Activated CD8-positive, alpha-beta memory T cell treated with anti-CD3 and anti-CD28 coated beads, Interleukin-2, amount 50 U/mL, for 24 hours (primary cell): ENCODE measurements around the gene RBMS3.
"Not testable (repeated sequence)": the region's sequence is repeated elsewhere in the genome, so short reads cannot be mapped to it uniquely, and the experiment has no call there.

Experiments used
- DNase-seq: peaks from one replicate; pipeline ENCODE4 v3.0.0-alpha.2; 2020; ENCODE audit errors: extremely low read depth

The RBMS3 gene

DNA sequence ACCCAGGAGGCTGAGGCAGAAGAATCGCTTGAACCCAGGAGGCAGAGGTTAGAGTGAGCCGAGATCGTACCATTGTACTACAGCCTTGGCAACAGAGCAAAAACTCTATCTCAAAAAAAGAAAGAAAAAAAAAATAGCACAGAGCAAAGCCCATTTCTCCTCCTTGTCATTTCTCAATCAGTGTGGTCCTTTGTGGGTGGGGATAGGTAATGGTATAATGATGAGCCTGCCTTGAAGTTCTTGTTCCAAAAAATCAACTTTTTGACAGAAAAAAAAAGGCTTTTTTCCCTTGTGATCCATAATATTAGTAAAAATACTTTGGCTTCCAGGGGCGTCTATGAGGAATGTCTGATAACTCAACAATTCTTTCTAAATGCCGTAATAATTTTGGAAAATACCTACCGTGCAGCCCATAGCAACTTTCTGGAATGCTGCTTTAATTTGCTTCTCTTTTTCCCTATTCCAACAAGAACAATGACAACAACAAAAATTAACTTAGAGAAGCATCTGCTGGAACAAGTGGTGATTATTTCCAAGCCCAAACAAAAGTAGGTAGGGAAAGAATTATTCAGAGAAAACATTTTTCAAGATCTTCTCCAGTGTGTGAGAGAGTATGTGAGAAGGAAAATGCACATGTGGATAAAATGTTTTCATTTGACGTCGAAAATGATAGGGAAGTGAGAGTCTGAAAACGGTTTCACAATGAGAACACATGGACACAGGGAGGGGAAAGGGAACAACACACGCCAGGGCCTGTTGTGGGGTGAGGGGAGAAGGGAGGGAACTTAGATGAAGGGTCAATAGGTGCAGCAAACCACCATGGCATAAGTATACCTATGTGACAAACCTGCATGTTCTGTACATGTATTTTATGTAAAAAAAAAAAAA is 337.8 kb downstream of the RBMS3 start:
- DNase-seq, result no peak

DNA sequence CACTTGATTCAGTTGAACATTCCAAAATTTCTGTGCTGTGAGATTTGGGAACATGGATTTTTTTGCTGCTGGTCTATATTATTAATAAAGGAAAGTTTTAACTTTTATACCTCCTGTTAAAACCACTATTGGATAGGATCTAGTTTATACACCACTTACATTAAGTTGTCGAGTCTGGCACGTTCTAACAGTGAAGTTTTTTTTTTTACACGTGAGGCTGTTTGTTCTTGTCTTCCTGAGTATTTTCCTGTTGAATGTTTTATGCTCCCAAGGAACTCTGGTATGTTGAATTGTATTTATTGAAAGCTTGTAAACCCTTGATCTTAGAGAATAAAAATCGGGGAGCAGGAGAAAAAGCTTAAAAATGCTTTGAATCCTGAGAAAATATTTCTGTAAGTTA is 338.8 kb downstream of the RBMS3 start:
- no peak for DNase-seq

DNA sequence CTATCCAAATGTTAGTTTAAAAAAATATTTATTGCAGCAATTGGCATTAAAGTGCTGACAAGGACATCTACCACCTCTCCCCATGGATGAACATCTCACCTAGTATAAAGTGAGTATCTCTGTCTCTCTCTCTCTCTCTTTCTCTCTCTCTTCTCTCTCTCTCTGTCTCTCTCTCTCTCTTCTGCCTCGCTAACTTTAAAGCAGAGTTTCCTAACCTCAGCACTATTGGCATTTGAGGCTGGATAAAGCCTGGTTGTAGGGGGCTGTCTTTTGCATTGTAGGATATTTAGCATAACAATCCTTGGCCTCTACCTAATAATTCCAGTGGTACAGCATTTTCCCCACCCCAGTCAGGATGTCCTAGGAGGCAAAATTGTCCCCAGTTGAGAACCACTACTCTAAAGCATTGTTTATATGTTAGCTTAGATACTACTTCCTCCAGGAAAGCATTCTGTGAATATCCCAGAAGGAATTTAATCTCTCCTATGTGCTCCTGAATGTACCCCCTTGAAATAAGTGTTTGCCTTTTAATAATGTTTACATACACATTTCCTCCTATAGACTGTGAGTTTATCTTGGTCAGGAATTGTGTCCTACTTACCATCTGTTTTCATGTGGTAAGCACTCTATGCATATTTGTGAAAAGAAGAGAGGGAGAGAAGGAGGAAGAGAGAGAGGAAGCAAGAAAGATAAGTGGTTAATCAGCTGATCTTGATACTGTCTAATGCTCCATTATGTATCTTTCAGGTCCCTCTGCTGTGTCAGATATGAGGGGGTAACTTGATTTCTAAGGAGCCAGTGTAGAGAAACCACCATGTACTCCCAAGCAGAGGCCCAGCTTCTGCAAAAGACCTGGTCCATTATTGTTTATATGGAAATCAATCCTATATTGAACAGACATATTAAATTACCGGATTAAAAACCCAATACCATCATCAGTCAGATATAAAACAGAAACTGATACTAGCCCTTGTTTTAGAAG is 346.6 kb downstream of the RBMS3 start:
- DNase-seq, result no peak

DNA sequence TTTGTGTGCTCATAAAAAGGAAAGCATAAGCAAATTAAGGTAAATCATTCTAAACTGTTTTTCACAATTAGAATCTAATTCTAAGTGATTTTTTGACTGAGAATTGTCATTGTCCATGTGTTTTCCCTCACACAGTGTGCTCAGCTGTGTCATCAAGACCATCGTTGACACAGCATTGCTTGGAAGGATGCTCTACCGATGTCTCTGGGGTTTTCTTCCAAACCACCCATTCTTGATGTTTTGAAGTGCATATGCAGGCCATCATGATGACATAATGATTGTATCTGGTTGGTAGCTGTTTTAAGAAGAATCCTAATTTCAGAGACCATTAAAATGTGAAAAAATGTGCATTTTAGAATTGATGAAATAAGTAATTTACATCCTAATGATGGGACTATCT is 347.9 kb downstream of the RBMS3 start:
- DNase-seq, result no peak

DNA sequence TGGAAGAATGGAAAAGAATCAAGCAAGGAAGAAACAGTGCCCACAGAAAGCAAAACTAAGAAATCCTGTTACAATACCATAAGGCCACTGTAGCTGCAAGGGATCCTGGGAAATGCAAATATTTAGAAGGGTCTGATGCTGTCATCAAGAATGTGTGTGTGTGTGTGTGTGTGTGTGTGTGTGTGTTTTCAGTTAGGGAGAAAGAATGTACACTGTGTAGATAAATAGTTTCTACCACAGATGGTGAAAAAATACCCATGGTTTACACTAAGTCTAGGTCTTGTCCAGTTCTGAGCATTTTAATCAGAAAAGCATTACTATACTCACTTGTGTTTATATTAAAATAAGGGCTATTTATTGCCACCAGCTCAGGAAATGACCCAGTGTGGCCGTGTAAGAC is 355.0 kb downstream of the RBMS3 start:
- no peak for DNase-seq

DNA sequence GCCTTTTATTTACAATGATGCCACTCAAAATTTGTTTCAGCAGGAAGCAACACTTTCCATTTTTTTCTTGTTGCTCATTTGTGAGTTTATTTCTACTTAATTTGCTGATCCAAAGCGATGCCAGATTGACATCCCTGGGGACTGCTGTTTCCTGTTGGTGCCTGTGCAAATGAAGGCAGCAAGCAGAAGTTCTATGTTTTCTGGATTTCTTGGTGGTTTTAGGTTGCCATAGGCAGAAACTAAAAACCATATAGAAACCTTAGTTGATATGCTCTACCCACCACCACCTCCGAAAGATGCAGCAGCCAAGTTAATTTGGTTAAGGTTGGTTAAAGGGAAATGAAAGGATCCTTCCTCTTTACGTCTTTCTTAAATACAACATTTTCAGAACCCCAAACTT is 356.2 kb downstream of the RBMS3 start:
- DNase-seq, result no peak

DNA sequence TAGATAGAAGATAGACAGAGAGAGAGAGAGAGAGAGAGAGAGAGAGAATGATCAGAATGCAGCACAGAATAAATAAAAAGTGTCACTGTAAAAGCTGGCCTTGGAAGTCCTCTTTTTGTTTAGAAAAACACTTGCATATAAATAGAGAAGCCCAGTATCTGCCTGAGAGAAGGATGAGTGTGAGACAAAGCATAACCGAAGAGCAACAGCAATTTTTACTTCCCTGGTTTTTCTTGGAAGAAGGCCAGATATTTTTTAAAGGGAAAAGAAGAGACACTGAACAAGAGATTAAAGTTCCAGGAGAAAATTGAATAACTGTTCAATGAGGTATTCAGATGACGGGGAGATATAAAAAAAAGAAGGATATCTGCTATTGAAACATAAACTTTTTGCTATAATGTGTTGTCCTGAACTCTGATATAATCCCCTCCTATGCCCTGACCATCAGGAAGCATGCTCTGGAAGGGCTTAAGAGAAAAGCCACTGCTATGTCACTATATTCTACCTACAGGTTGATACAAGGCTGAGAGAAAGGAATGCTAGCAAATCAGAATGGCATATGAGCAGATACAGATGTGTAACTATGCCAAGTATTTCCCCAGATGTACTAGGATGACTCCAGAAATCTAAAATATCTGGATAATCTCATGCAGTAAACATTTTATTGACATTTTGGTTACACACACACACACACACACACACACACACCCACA is 358.9 kb downstream of the RBMS3 start:
- no peak for DNase-seq

DNA sequence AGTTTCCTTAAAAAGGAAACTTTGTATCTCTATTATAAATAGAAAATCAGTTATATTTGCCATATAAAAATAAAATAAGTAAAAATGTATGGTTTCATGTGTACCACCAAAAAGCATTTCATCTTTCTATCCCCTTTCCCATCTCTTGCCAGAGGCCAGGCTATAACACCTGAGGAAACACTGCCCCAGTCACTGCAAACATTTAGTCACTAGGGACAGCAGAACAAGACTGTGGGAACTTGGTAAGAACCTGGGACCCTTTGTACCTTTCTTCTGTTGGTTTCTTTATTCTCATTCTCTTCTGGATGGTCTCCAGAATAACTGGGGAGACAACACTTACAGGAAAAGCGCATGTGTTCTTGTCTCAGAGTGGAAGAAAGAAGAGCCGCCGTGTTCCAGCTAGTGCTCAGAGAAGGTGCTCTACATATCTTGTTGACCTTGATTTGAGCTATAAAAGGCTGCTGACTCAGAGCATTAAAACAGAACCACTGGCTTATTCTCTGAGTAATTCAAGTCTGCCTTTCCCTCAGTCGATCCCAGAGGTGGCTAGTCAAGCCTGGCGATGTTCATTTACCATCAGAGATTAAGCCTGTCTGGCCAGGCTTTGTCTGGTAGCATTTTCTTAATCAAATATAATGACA is 361.6 kb downstream of the RBMS3 start:
- DNase-seq, result no peak

DNA sequence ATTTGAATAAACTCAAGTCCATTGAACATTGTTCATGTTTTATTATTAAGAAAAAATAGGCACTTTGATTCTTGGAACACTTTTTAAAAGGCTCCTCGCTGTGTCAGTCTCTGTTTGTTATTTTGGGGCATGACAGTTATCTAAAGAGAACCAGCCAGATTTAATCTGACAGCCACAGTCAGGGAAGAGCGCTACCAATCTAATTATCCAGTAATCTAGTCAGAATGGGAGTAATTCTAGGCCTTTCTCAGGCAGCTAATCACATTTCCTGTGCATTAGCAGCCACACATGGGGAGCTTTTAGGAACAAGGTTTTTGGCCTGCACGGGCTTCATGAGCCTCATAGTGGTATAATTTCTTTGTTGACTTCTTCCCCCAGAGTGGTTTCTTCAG is 362.2 kb downstream of the RBMS3 start:
- no peak for DNase-seq

DNA sequence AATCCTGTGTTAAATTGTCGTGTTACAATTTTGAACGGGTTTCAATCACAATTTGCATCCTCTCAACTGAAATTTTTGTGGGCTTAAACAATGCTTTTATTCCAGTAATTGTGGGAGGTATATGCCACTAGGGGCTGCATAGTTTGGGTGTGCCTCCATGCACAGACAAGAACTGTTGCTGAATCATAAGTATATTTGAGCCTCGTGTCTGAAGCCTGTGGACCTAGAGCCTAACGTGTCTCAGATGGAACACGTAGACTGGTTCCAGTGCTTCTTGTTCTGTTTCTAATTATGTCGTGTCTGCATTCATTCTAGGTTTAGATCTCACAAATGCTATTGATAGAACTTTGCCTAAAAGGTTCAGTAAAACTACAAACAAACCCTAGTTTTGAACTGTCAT is 363.4 kb downstream of the RBMS3 start:
- no peak for DNase-seq

DNA sequence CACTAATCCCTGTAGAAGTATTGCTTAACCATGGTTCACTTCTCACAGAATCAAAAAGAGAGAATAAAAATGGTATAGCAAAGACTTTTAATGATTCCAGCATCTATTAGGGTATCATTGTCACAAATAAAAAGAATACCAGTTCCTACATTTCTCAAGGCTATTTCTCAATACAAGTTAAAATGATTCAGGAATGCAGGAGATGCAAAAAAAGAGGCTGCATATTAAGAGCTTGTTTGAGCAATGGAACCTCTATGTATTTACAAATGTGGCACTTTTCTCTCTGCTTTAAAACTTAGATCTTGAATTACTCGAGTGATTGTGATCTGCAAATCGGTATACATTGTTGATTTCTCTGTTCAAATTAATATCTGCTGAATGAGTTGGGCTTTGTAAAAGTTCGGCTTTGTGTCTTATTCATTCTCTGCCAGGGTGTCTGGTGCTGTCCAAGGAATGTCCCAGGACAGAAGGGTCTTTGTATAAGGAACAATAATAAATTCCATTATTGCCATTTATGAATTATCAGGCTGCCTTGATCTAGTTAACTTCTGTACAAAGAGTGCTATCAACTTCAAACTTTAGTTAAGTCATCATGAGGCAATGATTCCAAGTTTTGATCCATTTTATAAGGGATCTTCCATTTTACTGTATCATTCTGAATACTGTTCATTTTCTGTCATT is 364.2 kb downstream of the RBMS3 start:
- DNase-seq, result no peak

DNA sequence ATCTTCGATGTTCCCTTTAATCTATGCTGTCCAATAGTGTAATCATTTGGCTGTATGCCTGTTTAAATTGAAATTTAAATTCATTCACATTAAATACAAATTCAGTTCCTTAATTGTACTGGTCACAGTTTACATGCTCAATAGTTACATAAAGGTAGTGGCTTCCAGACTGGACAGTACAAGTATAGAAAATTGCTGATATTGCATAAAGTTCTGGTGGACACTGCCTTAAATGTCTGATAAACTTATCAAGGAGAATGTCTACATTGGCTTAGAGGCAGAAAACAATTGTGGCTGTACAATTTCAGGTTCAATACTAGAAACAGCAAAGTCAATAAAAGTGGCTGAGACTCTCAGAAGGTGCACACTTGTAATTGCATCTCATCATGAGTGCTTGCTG is 365.2 kb downstream of the RBMS3 start:
- DNase-seq, result no peak

DNA sequence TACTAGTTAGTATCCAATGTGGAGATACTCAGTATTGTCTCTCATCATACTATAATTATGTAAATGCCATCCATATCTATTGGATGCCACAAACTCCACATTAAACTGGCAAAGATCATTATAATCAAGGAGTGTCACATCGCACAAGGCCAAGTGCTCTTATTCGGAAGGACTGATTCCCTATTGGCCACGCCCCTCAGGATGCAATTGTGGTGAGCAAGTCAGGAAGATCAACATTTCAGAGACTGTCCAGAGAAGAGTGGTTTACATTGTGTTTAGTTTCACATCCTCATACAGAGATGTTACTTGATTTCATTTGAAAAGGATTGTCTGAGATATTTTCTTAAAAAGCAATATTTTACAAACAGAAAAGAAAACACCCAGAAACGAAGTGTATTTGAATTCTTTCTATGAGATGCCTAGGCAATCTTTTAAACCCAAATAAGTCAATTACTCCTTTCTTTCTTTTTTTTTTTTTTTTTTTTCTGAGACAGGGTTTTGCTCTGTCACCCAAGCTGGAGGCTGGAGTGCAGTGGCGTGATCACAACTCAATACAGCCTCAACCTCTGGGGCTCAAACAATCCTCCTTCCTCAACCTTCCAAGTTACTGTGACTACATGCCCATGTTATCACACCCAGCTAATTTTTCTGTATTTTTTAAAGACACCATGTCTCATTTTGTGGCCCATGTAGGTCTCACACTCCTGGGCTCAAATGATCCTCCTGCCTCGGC is 369.1 kb downstream of the RBMS3 start:
- DNase-seq, result no peak

DNA sequence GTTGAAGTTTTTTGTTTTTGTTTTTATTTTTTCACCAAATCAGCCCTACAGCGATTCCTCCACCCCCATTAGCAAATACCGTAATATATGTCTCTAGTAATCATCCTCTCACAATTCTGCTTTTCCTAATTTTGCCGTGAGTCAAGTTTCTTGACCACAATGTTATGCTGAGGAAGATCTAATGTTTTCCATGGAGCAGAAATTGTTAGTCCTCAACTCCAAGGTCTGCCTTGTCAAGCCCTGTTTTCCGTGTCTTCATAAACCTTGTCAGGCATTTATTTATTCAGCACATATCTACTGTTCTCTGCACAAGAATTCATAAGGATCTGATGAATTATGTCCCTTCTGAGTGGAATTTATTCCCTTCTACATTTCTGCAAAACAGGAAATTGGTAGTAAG is 372.8 kb downstream of the RBMS3 start:
- no peak for DNase-seq

DNA sequence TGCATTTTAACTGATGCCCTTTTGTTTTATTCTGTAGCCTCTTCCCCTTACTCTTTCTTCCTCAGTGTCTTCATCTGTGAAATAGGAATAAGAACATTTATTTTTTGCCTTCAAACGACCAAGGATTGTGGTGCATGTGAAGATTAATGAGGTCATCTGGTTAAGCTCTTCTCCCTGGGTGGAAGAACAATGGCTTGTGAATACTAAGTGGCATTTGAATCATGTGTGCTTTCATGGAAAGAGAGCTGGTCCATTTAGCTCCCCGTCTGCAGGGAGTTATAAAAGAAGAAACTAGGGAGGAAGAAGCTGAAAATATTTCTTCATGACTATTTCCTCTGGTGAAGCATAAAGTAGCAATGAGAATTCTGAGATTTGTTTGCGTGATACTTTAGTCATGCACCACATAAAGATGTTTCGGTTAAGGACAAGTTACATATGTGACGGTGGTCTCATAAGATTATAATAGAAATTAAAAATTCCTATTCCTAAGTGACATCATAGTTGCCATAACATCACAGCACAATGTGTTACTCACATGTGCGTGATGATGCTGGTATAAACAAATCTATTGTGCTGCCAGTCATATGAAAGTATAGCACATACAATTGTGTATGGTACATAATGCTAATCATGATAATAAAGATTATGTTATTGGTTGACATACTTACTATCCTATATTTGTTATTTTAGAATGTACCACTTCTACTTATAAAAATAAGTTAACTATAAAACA is 374.3 kb downstream of the RBMS3 start:
- no peak for DNase-seq

DNA sequence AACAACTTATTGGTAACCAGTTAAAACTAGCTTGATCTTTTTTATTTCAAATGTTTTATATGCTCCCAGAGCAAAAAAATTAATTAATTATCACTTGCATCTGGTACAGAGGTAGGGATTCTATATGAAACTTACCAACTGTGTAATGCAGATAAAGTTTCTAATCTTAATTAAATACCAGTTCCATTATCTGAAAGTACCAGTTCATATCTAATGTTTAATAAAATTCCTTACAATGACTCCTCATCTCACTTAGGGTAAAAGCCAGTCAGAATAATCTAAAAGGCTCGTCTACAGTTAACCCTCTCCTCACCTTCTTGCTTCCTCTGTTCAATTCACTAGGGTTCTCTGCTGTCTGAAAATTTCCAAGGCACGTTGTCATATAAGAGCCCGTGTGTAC is 384.8 kb downstream of the RBMS3 start:
- DNase-seq, result no peak

DNA sequence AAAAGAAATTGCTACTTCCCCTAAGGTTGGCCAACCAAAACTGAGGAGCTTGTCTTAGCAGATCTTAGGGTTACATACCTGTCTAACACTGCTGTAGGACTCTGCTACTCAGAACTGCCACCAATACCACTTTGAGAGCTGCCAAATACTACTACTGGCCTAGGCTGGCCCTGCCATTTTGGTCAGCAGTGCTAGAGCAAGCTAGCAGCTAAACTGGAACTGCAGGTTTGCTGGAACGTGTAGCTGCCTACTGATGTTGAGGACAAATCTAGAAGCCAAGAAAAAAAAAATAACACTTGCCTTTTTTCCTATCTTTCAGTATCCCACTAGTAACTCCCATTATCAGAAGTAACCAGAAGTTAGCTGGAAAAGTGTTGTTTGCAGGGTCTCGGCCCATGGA is 387.4 kb downstream of the RBMS3 start:
- no peak for DNase-seq

DNA sequence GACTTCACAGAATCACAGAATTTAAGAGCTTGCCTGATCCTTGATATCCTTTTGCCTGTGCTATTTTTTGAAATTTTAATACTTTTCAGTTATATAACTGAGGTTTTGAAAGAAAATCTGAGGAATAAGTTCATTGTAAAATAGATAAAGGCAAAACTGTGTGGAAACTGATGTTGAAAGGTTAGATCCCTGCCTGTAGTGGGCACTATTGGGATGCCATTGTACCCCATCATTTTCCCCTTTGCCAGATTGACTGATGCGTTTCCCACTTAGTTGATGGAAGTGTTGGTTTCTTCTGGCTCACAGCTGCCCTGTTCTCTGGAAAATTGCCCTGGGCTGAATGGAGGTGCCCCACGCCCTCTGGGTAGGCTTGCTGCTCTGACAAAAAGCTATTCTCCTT is 387.9 kb downstream of the RBMS3 start:
- no peak for DNase-seq

DNA sequence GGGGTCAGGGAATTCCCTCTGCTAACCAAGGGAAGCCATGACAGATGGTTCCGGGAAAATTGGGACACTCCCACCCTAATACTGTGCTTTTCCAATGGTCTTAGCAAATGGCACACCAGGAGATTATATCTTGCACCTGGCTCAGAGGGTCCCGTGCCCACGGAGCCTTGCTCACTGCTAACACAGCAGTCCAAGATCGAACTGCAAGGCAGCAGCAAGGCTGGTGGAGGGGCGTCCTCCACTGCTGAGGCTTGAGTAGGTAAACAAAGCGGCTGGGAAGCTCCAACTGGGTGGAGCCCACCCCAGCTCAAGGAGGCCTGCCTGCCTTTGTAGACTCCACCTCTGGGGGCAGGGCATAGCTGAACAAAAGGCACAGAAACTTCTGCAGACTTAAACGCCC is 389.6 kb downstream of the RBMS3 start:
- not testable (repeated sequence) for DNase-seq

DNA sequence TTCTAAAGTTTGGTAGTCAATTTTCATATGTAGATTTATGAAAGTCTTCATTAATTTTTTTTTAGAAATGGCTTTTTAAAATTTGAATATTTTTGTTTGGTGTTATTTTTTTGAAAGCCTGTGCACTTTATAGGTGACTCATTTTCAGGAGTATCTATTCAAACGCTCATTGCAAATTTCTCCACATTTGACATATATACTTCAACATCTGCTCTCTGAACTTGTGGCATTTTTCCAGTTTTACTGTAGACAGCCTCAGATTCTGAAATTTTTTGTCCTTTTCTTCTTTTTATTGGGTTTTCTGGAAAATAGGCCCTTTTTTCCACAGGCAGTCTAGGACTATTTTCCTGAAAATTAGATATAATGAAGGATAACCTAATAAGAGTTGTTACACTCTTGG is 396.6 kb downstream of the RBMS3 start:
- no peak for DNase-seq
